Cardiac muscle cell (in vitro differentiated cells and primary cell): ENCODE results near the gene FSD2. TPM values are rescaled to one million over a fixed set of nuclear protein-coding genes. Genes with fewer than 3 reads are reported as not detected.

ENCODE experiments used
- DNase-seq, 2 donors: peaks; one replicate each; pipeline versions ENCODE4 v3.0.0 to v3.0.0-alpha.2; 2010 to 2017; ENCODE audit warnings: low read depth in 1 of 2, low spot score in 1 of 2
- H3K27ac ChIP-seq: fragments of 200-600 bp; sonication (generic); 2 replicates; pipeline ENCODE4 v1.5.1; 2016
- H3K27me3 ChIP-seq: fragments of 200-600 bp; sonication (generic); 2 replicates; pipeline ENCODE4 v1.6.0; 2016; ENCODE audit warnings: control low read depth
- H3K36me3 ChIP-seq: fragments of 200-600 bp; sonication (generic); 2 replicates; pipeline ENCODE4 v1.5.1; 2016; ENCODE audit warnings: control low read depth
- H3K4me1 ChIP-seq: fragments of 200-600 bp; sonication (generic); 2 replicates; pipeline ENCODE4 v1.8.1; 2017; ENCODE audit warnings: low read depth, mild to moderate bottlenecking, mixed run types
- H3K4me3 ChIP-seq: fragments of 200-600 bp; sonication (generic); 2 replicates; pipeline ENCODE4 v1.5.1; 2016; ENCODE audit warnings: mild to moderate bottlenecking
- H3K9me3 ChIP-seq: fragments of 200-600 bp; sonication (generic); 2 replicates; pipeline ENCODE4 v1.5.1; 2017; ENCODE audit warnings: low read depth, mild to moderate bottlenecking, control low read depth
- CTCF ChIP-seq: IDR thresholded peaks from 2 replicates; pipeline ENCODE4 v1.5.1; 2012; ENCODE audit warnings: low read depth, mild to moderate bottlenecking, low read length
- polyA plus RNA-seq: library from polyadenylated mRNA; unstranded; fragments of >200 nt; fragmentation: Nextera tagmentation; extraction: Ambion mirVana; gene quantifications from 2 replicates; pipeline ENCODE4 v1.2.1, GENCODE V29; 2016
- total RNA-seq: library from RNA; depleted of rRNA; stranded (reverse); fragments of >200 nt; gene quantifications from 2 replicates; pipeline ENCODE4 v1.2.3, GENCODE V29; 2016

The FSD2 gene
- total and polyA plus RNA-seq, 2 experiments from 2014 or later: 14.9 to 44.9 TPM

- Histone ChIP-seq H3K36me3 (no peaks in the 10 kb centered on the region), H3K4me3 (no peak overlapping the region), H3K9me3 (no peaks in the 10 kb centered on the region), H3K27ac (no peak overlapping the region), H3K27me3 (no peaks in the 10 kb centered on the region), H3K4me1 (no peaks in the 10 kb centered on the region)
- DNase-seq: no peak
- TF ChIP-seq CTCF: no peak
Measured at GRCh38 chr15:82714016-82714415, 91.9 kb downstream of the FSD2 start.

GRCh38 chr15:82712036-82712435, 93.8 kb downstream of the FSD2 start:
- Histone ChIP-seq H3K36me3 (no peaks in the 10 kb centered on the region), H3K4me3 (no peak overlapping the region), H3K27ac (no peak overlapping the region), H3K4me1 (no peaks in the 10 kb centered on the region), H3K27me3 (no peaks in the 10 kb centered on the region), H3K9me3 (no peaks in the 10 kb centered on the region)
- no peak for TF ChIP-seq CTCF
- no peak for DNase-seq

GRCh38 chr15:82710926-82711490, 94.9 kb downstream of the FSD2 start:
- no peaks in the 10 kb centered on the region for H3K9me3 ChIP-seq
- no peak for DNase-seq
- no peaks in the 10 kb centered on the region for H3K4me1 ChIP-seq
- TF ChIP-seq CTCF: no peak
- H3K36me3 ChIP-seq: no peaks in the 10 kb centered on the region
- no peak overlapping the region for H3K4me3 ChIP-seq
- H3K27ac ChIP-seq: no peak overlapping the region
- H3K27me3 ChIP-seq: no peaks in the 10 kb centered on the region

GRCh38 chr15:82710208-82710555, 95.7 kb downstream of the FSD2 start:
- H3K4me3 ChIP-seq: peak overlapping the region; percentile 49
- no peaks in the 10 kb centered on the region for H3K36me3 ChIP-seq
- DNase-seq: no peak
- TF ChIP-seq CTCF: no peak
- no peak overlapping the region for H3K27ac ChIP-seq
- no peaks in the 10 kb centered on the region for H3K9me3 ChIP-seq
- no peaks in the 10 kb centered on the region for H3K27me3 ChIP-seq
- no peaks in the 10 kb centered on the region for H3K4me1 ChIP-seq

GRCh38 chr15:82709421-82710207, 96.3 kb downstream of the FSD2 start, which contains the start of gene AP3B2:
TSS of gene AP3B2 (minus strand) at chr15:82709875. CDS start at chr15:82709706, 169 bp downstream.
- no peak for TF ChIP-seq CTCF
- Histone ChIP-seq H3K27ac (no peak within 1 kb of the TSS), H3K4me1 (no peaks in the 10 kb centered on the region), H3K9me3 (no peaks in the 10 kb centered on the region), H3K27me3 (no peaks in the 10 kb centered on the region), H3K4me3 (peak within 1 kb of the TSS; percentile 49), H3K36me3 (no peaks in the 10 kb centered on the region)
- peak; percentile 85 to 87 for DNase-seq
